Activated CD4-positive, alpha-beta T cell treated with anti-CD3 and anti-CD28 coated beads for 36 hours (primary cell): ENCODE measurements around the gene CIZ1. TPM values are rescaled to one million over a fixed set of nuclear protein-coding genes. Genes with fewer than 3 reads are reported as not detected.

Experiments
- ATAC-seq: fragments of 200-7000 bp; cut with Tn5 transposase; one replicate; pipeline ENCODE4 v1.10.0; 2021; ENCODE audit warnings: mild to moderate bottlenecking, moderate library complexity
- CTCF ChIA-PET: fragments of 350-600 bp; sonication (Branson Sonifier 250); formaldehyde crosslinking; loops from one replicate; lab custom pipeline; 2021; ENCODE audit warnings: antibody characterized with exemption; lab: Charles Lee
- POLR2A ChIA-PET: fragments of 350-600 bp; sonication (Branson Sonifier 250); formaldehyde crosslinking; loops from one replicate; lab custom pipeline; 2021; ENCODE audit warnings: antibody characterized with exemption, inconsistent platforms; lab: Charles Lee
- DNase-seq: peaks from one replicate; pipeline ENCODE4 v3.0.0-alpha.2; 2020
- H3K27ac Mint-ChIP-seq: one replicate; pipeline ENCODE4 v1.8.0; 2021; ENCODE audit warnings: mixed read lengths
- H3K27me3 Mint-ChIP-seq: one replicate; pipeline ENCODE4 v1.8.0; 2021; ENCODE audit warnings: mixed read lengths
- H3K36me3 Mint-ChIP-seq: one replicate; pipeline ENCODE4 v1.8.0; 2021; ENCODE audit warnings: low read depth, mixed read lengths
- H3K4me1 Mint-ChIP-seq: one replicate; pipeline ENCODE4 v1.8.0; 2021; ENCODE audit warnings: mixed read lengths
- H3K4me3 Mint-ChIP-seq: one replicate; pipeline ENCODE4 v1.8.0; 2021; ENCODE audit warnings: mild to moderate bottlenecking, moderate library complexity, mixed read lengths
- H3K9me3 Mint-ChIP-seq: one replicate; pipeline ENCODE4 v1.8.0; 2021; ENCODE audit warnings: low read depth, mixed read lengths
- intact Hi-C, 2 experiments: fragments of 100-400 bp; cut with DNase I in 1 of 2; cut with micrococcal nuclease in 1 of 2; formaldehyde crosslinking; loops; one replicate each; pipeline versions ENCODE4 v1.14.2 to v1.15.1; 2022 to 2024; cut with DNase I, micrococcal nuclease
- total RNA-seq, 2 experiments: library from RNA; stranded (reverse); gene quantifications; one replicate each; pipeline ENCODE4 v1.2.3, GENCODE V29; 2021

The CIZ1 gene
- total RNA-seq, 2 experiments from 2014 or later, result 79.5 to 110 TPM

DNA sequence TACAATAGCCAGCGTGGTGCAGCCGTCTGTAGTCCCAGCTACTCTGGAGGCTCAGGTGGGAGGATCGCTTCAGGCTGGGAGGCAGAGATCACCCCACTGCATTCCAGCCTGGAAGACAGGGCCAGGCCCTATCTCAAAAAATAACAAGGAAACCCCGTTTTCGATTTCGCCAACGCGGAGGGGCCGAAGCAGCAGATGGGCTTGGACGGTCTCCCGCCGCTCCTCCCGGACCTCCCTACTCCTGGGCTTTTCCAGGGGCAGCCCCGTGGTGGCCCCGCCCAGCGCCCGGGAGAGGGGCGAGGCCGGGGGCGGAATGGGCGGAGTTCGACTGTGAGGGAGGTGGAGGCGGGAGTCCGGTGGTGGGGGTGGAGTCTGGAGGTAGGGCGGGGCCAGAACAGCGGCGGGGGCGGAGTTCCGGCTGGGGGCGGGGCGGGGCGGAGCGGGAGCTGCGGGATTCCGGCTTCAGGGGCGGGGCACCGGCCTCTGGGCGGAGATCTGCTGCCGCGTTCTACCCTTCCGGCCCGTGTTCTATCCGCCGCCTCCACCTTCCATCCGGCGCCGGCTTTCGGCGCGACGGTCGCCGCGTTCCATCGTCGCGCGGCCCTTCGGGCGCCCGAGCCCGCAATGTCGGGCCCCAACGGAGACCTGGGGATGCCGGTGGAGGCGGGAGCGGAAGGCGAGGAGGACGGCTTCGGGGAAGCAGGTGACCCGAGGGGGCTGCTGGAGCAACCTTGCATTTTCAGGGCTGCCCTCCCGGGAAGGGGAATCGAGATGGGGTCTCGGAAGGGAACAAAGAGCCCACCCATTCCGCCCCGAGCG is 31.4 kb downstream of the CIZ1 start, which contains the start of gene BBLN:
TSS of gene BBLN (plus strand) at position 482 of the 819 bp plus-strand sequence. CDS start at position 625, 143 bp downstream.
- intact Hi-C loops, result loop anchor here (1.0 to 2.0 kb wide), 24 partner anchors 31 to 950 kb away; partner anchors contain the start of genes CIZ1 (in 1 of the 2), COQ4 (in 1 of the 2), CRAT (in 1 of the 2) and DNM1 (in 1 of the 2)
- POLR2A ChIA-PET, result interaction anchor here (0.6 to 1.5 kb wide), 4 partner anchors 31 to 382 kb away, joined by 3 to 6 read pairs (median 5); partner anchors contain the start of genes PTGES2 and SH2D3C
- Mint-ChIP-seq H3K36me3 (peaks cover 13% of the 10 kb centered on the region), H3K27ac (peak within 1 kb of the TSS; percentile 90), H3K9me3 (no peaks in the 10 kb centered on the region), H3K4me3 (peak within 1 kb of the TSS; percentile 74), H3K27me3 (no peaks in the 10 kb centered on the region), H3K4me1 (peaks cover 19% of the 10 kb centered on the region)
- peak; percentile 98 for DNase-seq
- CTCF ChIA-PET, result interaction anchor here (0.7 to 1.9 kb wide), 5 partner anchors 9 to 886 kb away, joined by 3 to 8 read pairs (median 4); no protein-coding TSS in a partner anchor
- ATAC-seq, result peak; percentile 91

GRCh38 chr9:128159522-128159783 is 31.9 kb downstream of the CIZ1 start:
- CTCF ChIA-PET, result interaction anchor here (0.7 to 1.9 kb wide), 3 partner anchors 9 to 182 kb away, joined by 4 to 8 read pairs (median 4); no protein-coding TSS in a partner anchor
- POLR2A ChIA-PET, result interaction anchor here (0.6 to 1.5 kb wide), 2 partner anchors 91 to 381 kb away, joined by 3 to 5 read pairs; partner anchors contain the start of gene SH2D3C

GRCh38 chr9:128155736-128156500 is 35.5 kb downstream of the CIZ1 start:
- H3K9me3 Mint-ChIP-seq, result no peaks in the 10 kb centered on the region
- no peak for DNase-seq
- POLR2A ChIA-PET, result no interaction called here
- no peaks in the 10 kb centered on the region for H3K36me3 Mint-ChIP-seq
- H3K4me1 Mint-ChIP-seq, result peaks cover 7% of the 10 kb centered on the region
- ATAC-seq, result no peak
- CTCF ChIA-PET, result interaction anchor here (0.5 to 1.5 kb wide), 3 partner anchors 9 to 695 kb away, joined by 3 to 4 read pairs (median 4); no protein-coding TSS in a partner anchor
- H3K27me3 Mint-ChIP-seq, result no peaks in the 10 kb centered on the region
- no peak overlapping the region for H3K27ac Mint-ChIP-seq
- no peak overlapping the region for H3K4me3 Mint-ChIP-seq
- intact Hi-C loops, result no loop called here

More at GRCh38 chr9:128159522-128159783, 31.9 kb downstream of the CIZ1 start:
- DNase-seq, result peak; percentile 72
- no peaks in the 10 kb centered on the region for H3K9me3 Mint-ChIP-seq
- intact Hi-C loops, result no loop called here
- ATAC-seq, result peak; percentile 36
- H3K27ac Mint-ChIP-seq, result peak overlapping the region; percentile 90
- no peaks in the 10 kb centered on the region for H3K27me3 Mint-ChIP-seq
- H3K4me3 Mint-ChIP-seq, result peak overlapping the region; percentile 74
- peaks cover 19% of the 10 kb centered on the region for H3K4me1 Mint-ChIP-seq
- peaks cover 11% of the 10 kb centered on the region for H3K36me3 Mint-ChIP-seq

DNA sequence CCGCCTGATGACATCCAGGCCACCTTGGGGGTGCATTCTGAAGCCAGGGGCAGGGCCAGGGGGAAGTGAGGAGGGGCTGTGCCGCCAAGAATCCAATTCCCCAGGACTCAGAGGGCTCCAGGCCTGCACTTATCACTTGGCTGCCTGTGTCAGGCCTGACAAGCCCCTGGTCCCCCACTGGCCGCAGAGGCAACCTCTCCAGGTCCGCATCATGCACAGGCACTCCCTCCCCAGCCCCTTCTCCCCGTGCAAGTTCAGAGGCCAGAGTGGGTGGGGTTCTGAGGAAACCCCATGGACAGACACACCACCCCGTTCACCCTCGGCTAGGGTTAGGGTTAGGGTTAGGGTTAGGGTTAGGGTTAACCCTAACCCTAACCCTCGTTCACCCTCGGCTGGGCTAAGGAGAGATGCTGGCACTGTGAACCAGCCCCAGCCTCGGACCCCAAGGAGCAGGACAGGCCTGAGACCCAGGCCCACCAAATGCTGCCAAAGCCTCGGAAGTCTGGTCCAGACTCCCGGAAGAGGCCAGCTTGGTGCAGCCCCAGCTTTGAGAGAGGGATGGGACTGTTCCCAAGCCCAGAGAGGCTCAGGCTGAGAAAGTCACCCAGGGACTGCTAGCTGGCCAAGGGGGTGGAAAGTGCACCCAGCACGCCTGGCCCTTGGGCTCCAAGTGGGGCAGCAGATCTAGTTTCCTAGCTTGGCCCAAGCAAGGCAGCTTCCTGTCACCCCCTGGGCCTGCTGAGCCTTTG is 37.3 kb downstream of the CIZ1 start:
- no peaks in the 10 kb centered on the region for H3K9me3 Mint-ChIP-seq
- ChIA-PET POLR2A (no interaction called here), CTCF (interaction anchor here (0.5 kb wide), 1 partner anchor 388 kb away, joined by 3 read pairs; no protein-coding TSS in a partner anchor)
- no peaks in the 10 kb centered on the region for H3K27me3 Mint-ChIP-seq
- no peaks in the 10 kb centered on the region for H3K36me3 Mint-ChIP-seq
- ATAC-seq (no peak), DNase-seq (no peak)
- intact Hi-C loops, result no loop called here
- no peak overlapping the region for H3K4me3 Mint-ChIP-seq
- H3K4me1 Mint-ChIP-seq, result peaks cover under 1% of the 10 kb centered on the region
- H3K27ac Mint-ChIP-seq, result no peak overlapping the region

DNA sequence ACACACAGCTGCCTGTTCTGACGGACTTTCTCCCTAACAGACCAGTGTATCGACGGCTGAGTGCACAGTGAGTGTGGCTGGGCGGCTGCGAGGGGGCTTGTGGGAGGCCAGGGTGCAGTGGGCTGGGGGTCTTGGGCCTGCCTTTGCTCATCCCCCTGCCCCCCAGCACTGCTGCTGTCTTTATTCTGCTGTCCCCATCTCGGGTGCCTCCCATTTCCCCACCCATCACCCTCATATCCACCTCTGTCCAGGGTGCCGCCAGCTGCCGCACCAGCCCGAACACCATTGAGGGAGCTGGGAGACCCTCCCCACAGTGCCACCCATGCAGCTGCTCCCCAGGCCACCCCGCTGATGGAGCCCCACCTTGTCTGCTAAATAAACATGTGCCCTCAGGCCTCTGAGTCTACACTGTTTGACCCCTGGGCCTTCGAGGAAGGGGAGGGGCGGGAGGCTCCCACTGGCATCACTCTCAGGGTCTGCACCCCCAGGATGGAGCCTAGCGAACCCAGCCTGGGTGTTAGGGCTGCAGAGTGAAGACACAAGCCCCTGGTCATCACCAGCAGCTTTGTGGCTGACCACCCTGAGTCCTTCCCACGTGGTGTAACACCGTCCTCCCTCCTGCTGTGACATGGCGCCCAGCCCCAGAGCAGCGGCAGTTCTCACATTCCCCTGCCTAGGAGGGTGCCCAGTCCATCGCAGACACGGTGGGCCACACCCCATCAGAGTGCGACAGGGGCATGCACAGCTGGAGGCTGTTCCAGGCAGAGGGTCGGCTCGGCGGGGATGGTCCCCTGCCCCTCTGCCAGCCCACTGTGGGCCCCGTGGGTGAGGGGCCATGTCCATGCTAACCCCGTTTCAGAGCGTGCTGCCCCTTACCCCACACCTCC is 38.1 kb downstream of the CIZ1 start:
- Mint-ChIP-seq H3K9me3 (no peaks in the 10 kb centered on the region), H3K4me3 (no peak overlapping the region), H3K27ac (no peak overlapping the region), H3K36me3 (no peaks in the 10 kb centered on the region), H3K27me3 (no peaks in the 10 kb centered on the region), H3K4me1 (no peaks in the 10 kb centered on the region)
- ATAC-seq, result no peak
- no peak for DNase-seq
- intact Hi-C loops, result no loop called here
- POLR2A ChIA-PET, result no interaction called here
- CTCF ChIA-PET, result interaction anchor here (0.5 to 0.9 kb wide), 2 partner anchors 30 to 389 kb away, joined by 3 to 4 read pairs; no protein-coding TSS in a partner anchor

GRCh38 chr9:128152133-128153059 is 39.0 kb downstream of the CIZ1 start:
- ATAC-seq (no peak), DNase-seq (no peak)
- no peaks in the 10 kb centered on the region for H3K4me1 Mint-ChIP-seq
- CTCF ChIA-PET, result interaction anchor here (0.7 to 0.9 kb wide), 2 partner anchors 31 to 1222 kb away, joined by 4 read pairs; no protein-coding TSS in a partner anchor
- H3K27ac Mint-ChIP-seq, result no peak overlapping the region
- H3K9me3 Mint-ChIP-seq, result no peaks in the 10 kb centered on the region
- POLR2A ChIA-PET, result no interaction called here
- no peak overlapping the region for H3K4me3 Mint-ChIP-seq
- no peaks in the 10 kb centered on the region for H3K36me3 Mint-ChIP-seq
- intact Hi-C loops, result no loop called here
- no peaks in the 10 kb centered on the region for H3K27me3 Mint-ChIP-seq

- H3K36me3 Mint-ChIP-seq, result no peaks in the 10 kb centered on the region
- H3K4me1 Mint-ChIP-seq, result no peaks in the 10 kb centered on the region
- no peak overlapping the region for H3K4me3 Mint-ChIP-seq
- H3K27me3 Mint-ChIP-seq, result no peaks in the 10 kb centered on the region
- ATAC-seq (no peak), DNase-seq (no peak)
- H3K27ac Mint-ChIP-seq, result no peak overlapping the region
- POLR2A ChIA-PET, result no interaction called here
- intact Hi-C loops, result no loop called here
- CTCF ChIA-PET, result interaction anchor here (0.7 to 1.8 kb wide), 4 partner anchors 8 to 1223 kb away, joined by 3 to 8 read pairs (median 4); partner anchors contain the start of gene BBLN
- H3K9me3 Mint-ChIP-seq, result no peaks in the 10 kb centered on the region
Measured at GRCh38 chr9:128151309-128152132, 39.9 kb downstream of the CIZ1 start.

DNA sequence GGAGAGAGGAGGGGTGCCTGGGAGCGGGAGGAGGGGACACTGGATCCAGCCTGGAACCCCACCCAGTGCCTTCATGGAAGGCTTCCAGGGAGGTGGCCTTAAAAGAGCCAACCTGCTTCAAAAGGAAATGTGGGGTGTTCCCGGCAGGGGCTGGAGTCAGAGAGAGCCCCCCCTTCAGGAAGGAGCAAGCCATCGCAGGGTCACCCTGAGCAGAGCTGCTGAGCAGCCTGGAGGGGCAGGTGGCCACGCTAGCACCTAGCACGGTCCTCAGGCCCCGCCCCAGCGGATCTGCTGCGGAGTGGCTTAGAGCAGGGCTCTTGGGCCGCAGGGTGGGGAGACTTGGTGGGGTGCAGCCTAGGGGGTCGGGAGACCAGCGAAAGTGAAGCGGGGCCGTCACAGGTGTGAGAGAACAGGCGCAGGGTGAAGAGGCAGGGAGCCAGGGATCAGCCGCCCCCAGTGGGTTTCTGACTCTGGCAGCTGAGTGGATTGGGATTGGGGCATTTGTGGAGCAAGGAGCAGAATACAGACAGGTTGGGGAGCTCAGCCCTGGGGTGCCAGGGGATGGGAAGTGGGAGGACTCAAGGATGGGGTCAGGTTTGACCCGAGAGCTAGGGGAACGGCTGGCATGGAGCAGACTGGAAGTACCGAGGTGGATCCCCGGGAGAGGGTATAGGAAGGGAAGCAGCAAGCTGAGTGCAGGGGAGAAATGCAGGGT is 40.6 kb downstream of the CIZ1 start:
- H3K4me3 Mint-ChIP-seq, result no peak overlapping the region
- intact Hi-C loops, result no loop called here
- no peaks in the 10 kb centered on the region for H3K36me3 Mint-ChIP-seq
- H3K27me3 Mint-ChIP-seq, result no peaks in the 10 kb centered on the region
- DNase-seq, result peak; percentile 49
- no peak overlapping the region for H3K27ac Mint-ChIP-seq
- ChIA-PET POLR2A (no interaction called here), CTCF (interaction anchor here (1.1 to 1.8 kb wide), 4 partner anchors 8 to 33 kb away, joined by 3 to 8 read pairs (median 3); partner anchors contain the start of gene BBLN)
- H3K4me1 Mint-ChIP-seq, result no peaks in the 10 kb centered on the region
- ATAC-seq, result peak; percentile 83
- no peaks in the 10 kb centered on the region for H3K9me3 Mint-ChIP-seq
